H9 (cell line): ENCODE measurements around the gene NRGN. TPM values are rescaled to one million over a fixed set of nuclear protein-coding genes. Genes with fewer than 3 reads are reported as not detected.

Source experiments
- DNase-seq: peaks from one replicate; pipeline ENCODE4 v3.0.0-alpha.2; 2017
- H2AFZ ChIP-seq: one replicate; pipeline ENCODE4 v1.6.1; 2013; ENCODE audit warnings: mild to moderate bottlenecking, low read length, control low read depth, moderate library complexity
- H2AK5ac ChIP-seq: 2 replicates; pipeline ENCODE4 v1.6.1; 2013; ENCODE audit warnings: low read length, control low read depth, mixed read lengths; ENCODE audit not compliant: insufficient read length
- H2BK120ac ChIP-seq: one replicate; pipeline ENCODE4 v1.6.1; 2013; ENCODE audit warnings: low read depth, mild to moderate bottlenecking, low read length, control low read depth, inconsistent platforms; ENCODE audit not compliant: poor library complexity, severe bottlenecking
- H2BK12ac ChIP-seq: 2 replicates; pipeline ENCODE4 v1.6.1; 2013; ENCODE audit warnings: low read length, control low read depth, mixed read lengths, low read depth; ENCODE audit not compliant: insufficient read length
- H2BK15ac ChIP-seq: 2 replicates; pipeline ENCODE4 v1.6.1; 2013; ENCODE audit warnings: low read depth, low read length, control low read depth
- H2BK20ac ChIP-seq: one replicate; pipeline ENCODE4 v1.6.1; 2013; ENCODE audit warnings: low read depth, mild to moderate bottlenecking, low read length, control low read depth, inconsistent platforms; ENCODE audit not compliant: poor library complexity, severe bottlenecking
- H2BK5ac ChIP-seq: 2 replicates; pipeline ENCODE4 v1.6.1; 2013; ENCODE audit warnings: low read length, control low read depth, mixed read lengths; ENCODE audit not compliant: insufficient read length
- H3K14ac ChIP-seq: 2 replicates; pipeline ENCODE4 v1.6.1; 2013; ENCODE audit warnings: low read length, control low read depth; ENCODE audit not compliant: insufficient read depth
- H3K18ac ChIP-seq: 2 replicates; pipeline ENCODE4 v1.6.1; 2013; ENCODE audit warnings: low read depth, mild to moderate bottlenecking, mixed read lengths, low read length, control low read depth; ENCODE audit not compliant: insufficient read length
- H3K23ac ChIP-seq: 2 replicates; pipeline ENCODE4 v1.6.1; 2013; ENCODE audit warnings: low read length, control low read depth, mixed read lengths, low read depth; ENCODE audit not compliant: insufficient read length
- H3K23me2 ChIP-seq: 2 replicates; pipeline ENCODE4 v1.6.1; 2013; ENCODE audit warnings: low read depth, mild to moderate bottlenecking, mixed read lengths, low read length, control low read depth; ENCODE audit not compliant: insufficient read length, poor library complexity, severe bottlenecking
- H3K27ac ChIP-seq: 2 replicates; pipeline ENCODE4 v1.5.1; 2013; ENCODE audit warnings: low read length, control low read depth, mixed read lengths, low read depth; ENCODE audit not compliant: insufficient read length
- H3K27me3 ChIP-seq: 2 replicates; pipeline ENCODE4 v1.6.1; 2013; ENCODE audit warnings: low read length, control low read depth, inconsistent platforms; ENCODE audit not compliant: insufficient read depth
- H3K4ac ChIP-seq: 2 replicates; pipeline ENCODE4 v1.6.1; 2013; ENCODE audit warnings: low read depth, mild to moderate bottlenecking, control low read depth, inconsistent platforms, low read length, moderate library complexity
- H3K4me1 ChIP-seq: 2 replicates; pipeline ENCODE4 v1.6.1; 2013; ENCODE audit warnings: low read length, control low read depth, inconsistent platforms; ENCODE audit not compliant: insufficient read depth
- H3K4me2 ChIP-seq: 2 replicates; pipeline ENCODE4 v1.6.1; 2013; ENCODE audit warnings: low read length, control low read depth, mixed read lengths; ENCODE audit not compliant: insufficient read length, insufficient read depth
- H3K56ac ChIP-seq: 2 replicates; pipeline ENCODE4 v1.6.1; 2013; ENCODE audit warnings: low read depth, mild to moderate bottlenecking, mixed read lengths, low read length, control low read depth; ENCODE audit not compliant: insufficient read length
- H3K79me1 ChIP-seq: 2 replicates; pipeline ENCODE4 v1.6.1; 2013; ENCODE audit warnings: low read depth, mild to moderate bottlenecking, moderate library complexity, low read length, control low read depth, inconsistent platforms; ENCODE audit not compliant: insufficient read depth, poor library complexity, severe bottlenecking
- H3K79me2 ChIP-seq: 2 replicates; pipeline ENCODE4 v1.6.1; 2013; ENCODE audit warnings: low read length, control low read depth, inconsistent platforms; ENCODE audit not compliant: insufficient read depth
- H3K9ac ChIP-seq: 2 replicates; pipeline ENCODE4 v1.6.1; 2013; ENCODE audit warnings: low read length, control low read depth, mixed read lengths; ENCODE audit not compliant: insufficient read length; ENCODE audit errors: extremely low read depth
- H3K9me3 ChIP-seq: one replicate; pipeline ENCODE4 v1.6.1; 2013; ENCODE audit warnings: low read depth, low read length, inconsistent platforms; ENCODE audit not compliant: control insufficient read depth
- H3T11ph ChIP-seq: one replicate; pipeline ENCODE4 v1.6.1; 2013; ENCODE audit warnings: mild to moderate bottlenecking, low read length, control low read depth, inconsistent platforms
- H4K20me1 ChIP-seq: one replicate; pipeline ENCODE4 v1.6.1; 2013; ENCODE audit not compliant: control insufficient read depth, insufficient read length, insufficient read depth
- H4K5ac ChIP-seq: 2 replicates; pipeline ENCODE4 v1.6.1; 2013; ENCODE audit warnings: low read depth, mild to moderate bottlenecking, mixed read lengths, low read length, control low read depth; ENCODE audit not compliant: insufficient read length
- H4K8ac ChIP-seq: replicated peaks from 2 replicates; pipeline ENCODE4 v1.6.1; 2013; ENCODE audit warnings: low read length, control low read depth, mixed read lengths, low read depth; ENCODE audit not compliant: insufficient read length
- H4K91ac ChIP-seq: 2 replicates; pipeline ENCODE4 v1.6.1; 2013; ENCODE audit warnings: low read depth, mild to moderate bottlenecking, moderate library complexity, mixed read lengths, low read length, control low read depth; ENCODE audit not compliant: insufficient read length
- H3K27ac Mint-ChIP-seq, 3 experiments: 2 replicates in 2 of 3; 3 replicates in 1 of 3; pipeline ENCODE4 v1.8.0; 2020 to 2021; ENCODE audit warnings: mixed read lengths in 3 of 3, mild to moderate bottlenecking in 1 of 3, moderate library complexity in 1 of 3
- H3K27me3 Mint-ChIP-seq: 2 replicates; pipeline ENCODE4 v1.8.0; 2021; ENCODE audit warnings: low read depth, mild to moderate bottlenecking, moderate library complexity, mixed read lengths
- H3K36me3 Mint-ChIP-seq, 3 experiments: 2 replicates in 2 of 3; 3 replicates in 1 of 3; pipeline ENCODE4 v1.8.0; 2020 to 2021; ENCODE audit warnings: low read depth in 3 of 3, mixed read lengths in 3 of 3; ENCODE audit not compliant: insufficient read depth in 1 of 3
- H3K4me1 Mint-ChIP-seq, 2 experiments: 2 replicates each; pipeline ENCODE4 v1.8.0; 2020; ENCODE audit warnings: mixed read lengths in 2 of 2
- H3K4me3 Mint-ChIP-seq, 2 experiments: 2 replicates in 1 of 2; 3 replicates in 1 of 2; pipeline ENCODE4 v1.8.0; 2020 to 2021; ENCODE audit warnings: mild to moderate bottlenecking in 2 of 2, mixed read lengths in 2 of 2, moderate library complexity in 1 of 2
- H3K9me3 Mint-ChIP-seq, 2 experiments: 2 replicates in 1 of 2; 3 replicates in 1 of 2; pipeline ENCODE4 v1.8.0; 2020; ENCODE audit warnings: mild to moderate bottlenecking in 2 of 2, mixed read lengths in 2 of 2, moderate library complexity in 1 of 2
- WGBS: extraction: QIAGEN DNeasy Blood & Tissue Kit; methylation state at CpG from one replicate; pipeline ENCODE4 v1.1.7; 2013; ENCODE audit warnings: missing lambda C conversion rate, low lambda C conversion rate, mixed read lengths; ENCODE audit not compliant: insufficient read length; ENCODE audit errors: extremely low coverage; 5-methylcytosine and 5-hydroxymethylcytosine counted together
- total RNA-seq: library from RNA; stranded (reverse); gene quantifications from 2 replicates; pipeline ENCODE4 v1.2.1, GENCODE V29; 2021
- TF ChIP-seq, protein P1 (sequence below): fragments of 200-600 bp; sonication (generic); conservative IDR thresholded peaks from 3 replicates; pipeline ENCODE4 v1.8.0; 2021; ENCODE audit warnings: antibody characterized with exemption, mild to moderate bottlenecking

The NRGN gene
- total RNA-seq, 1 experiment from 2014 or later: 6.4 TPM

DNA sequence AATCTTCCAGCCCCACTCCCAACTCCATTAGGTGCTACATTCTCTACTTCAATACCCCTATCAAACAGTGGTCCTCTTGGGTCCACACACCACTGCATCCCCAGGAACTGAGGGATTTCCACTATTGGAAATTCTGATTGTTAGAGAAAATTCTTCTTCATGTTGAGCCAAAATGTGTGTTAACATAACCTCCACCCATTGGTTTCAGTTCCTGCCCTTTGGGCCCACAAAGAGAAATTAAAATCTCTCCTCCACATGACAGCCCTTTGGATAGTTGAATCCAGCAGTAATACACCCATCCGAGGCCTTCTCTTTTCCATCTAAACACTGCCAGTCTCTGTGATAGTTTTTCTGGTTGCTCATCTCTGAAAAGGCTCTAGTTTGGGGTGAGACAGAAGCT is 10.2 kb downstream of the NRGN start:
- Histone ChIP-seq H4K20me1 (no peaks in the 10 kb centered on the region), H2BK12ac (no peak overlapping the region), H2BK15ac (no peak overlapping the region), H3K9me3 (no peaks in the 10 kb centered on the region), H3K79me1 (no peaks in the 10 kb centered on the region), H3T11ph (no peak overlapping the region), H3K4ac (no peak overlapping the region), H3K4me1 (peaks cover 3% of the 10 kb centered on the region; the same call in 1 of the 2 replicates), H3K27ac (no peak overlapping the region), H3K9ac (no peak overlapping the region), H3K56ac (no peak overlapping the region), H4K5ac (no peak overlapping the region), H3K23me2 (peaks cover 22% of the 10 kb centered on the region), H3K4me2 (no peak overlapping the region), H3K14ac (no peak overlapping the region), H2BK20ac (no peak overlapping the region), H3K23ac (no peak overlapping the region), H3K79me2 (no peaks in the 10 kb centered on the region), H2AFZ (no peak overlapping the region), H2BK120ac (no peak overlapping the region), H2BK5ac (no peak overlapping the region), H3K18ac (no peak overlapping the region), H2AK5ac (no peak overlapping the region), H4K8ac (no peak overlapping the region), H4K91ac (no peak overlapping the region), H3K27me3 (peaks cover 88% of the 10 kb centered on the region)
- Mint-ChIP-seq H3K27ac (no peak overlapping the region), H3K36me3 (no peaks in the 10 kb centered on the region; a peak in 2 of 7 replicates), H3K4me3 (no peak overlapping the region), H3K27me3 (peaks cover 71% of the 10 kb centered on the region), H3K4me1 (peaks cover 18 to 42% of the 10 kb centered on the region in 2 experiments), H3K9me3 (peaks cover 3 to 7% of the 10 kb centered on the region in 2 experiments; a peak in 2 of 5 replicates)
- TF ChIP-seq, protein P1, sequence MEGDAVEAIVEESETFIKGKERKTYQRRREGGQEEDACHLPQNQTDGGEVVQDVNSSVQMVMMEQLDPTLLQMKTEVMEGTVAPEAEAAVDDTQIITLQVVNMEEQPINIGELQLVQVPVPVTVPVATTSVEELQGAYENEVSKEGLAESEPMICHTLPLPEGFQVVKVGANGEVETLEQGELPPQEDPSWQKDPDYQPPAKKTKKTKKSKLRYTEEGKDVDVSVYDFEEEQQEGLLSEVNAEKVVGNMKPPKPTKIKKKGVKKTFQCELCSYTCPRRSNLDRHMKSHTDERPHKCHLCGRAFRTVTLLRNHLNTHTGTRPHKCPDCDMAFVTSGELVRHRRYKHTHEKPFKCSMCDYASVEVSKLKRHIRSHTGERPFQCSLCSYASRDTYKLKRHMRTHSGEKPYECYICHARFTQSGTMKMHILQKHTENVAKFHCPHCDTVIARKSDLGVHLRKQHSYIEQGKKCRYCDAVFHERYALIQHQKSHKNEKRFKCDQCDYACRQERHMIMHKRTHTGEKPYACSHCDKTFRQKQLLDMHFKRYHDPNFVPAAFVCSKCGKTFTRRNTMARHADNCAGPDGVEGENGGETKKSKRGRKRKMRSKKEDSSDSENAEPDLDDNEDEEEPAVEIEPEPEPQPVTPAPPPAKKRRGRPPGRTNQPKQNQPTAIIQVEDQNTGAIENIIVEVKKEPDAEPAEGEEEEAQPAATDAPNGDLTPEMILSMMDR: no peak
- DNase-seq: no peak
- WGBS: no CpG with 5 or more reads among the region's 1 CpG
